ENCODE results near the gene URGCP.
A peak's percentile ranks its signal among the peaks of the same experiment; 100 is the strongest.
"Not testable (repeated sequence)": the region's sequence is repeated elsewhere in the genome, so short reads cannot be mapped to it uniquely, and the experiment has no call there.

URGCP gene

DNA sequence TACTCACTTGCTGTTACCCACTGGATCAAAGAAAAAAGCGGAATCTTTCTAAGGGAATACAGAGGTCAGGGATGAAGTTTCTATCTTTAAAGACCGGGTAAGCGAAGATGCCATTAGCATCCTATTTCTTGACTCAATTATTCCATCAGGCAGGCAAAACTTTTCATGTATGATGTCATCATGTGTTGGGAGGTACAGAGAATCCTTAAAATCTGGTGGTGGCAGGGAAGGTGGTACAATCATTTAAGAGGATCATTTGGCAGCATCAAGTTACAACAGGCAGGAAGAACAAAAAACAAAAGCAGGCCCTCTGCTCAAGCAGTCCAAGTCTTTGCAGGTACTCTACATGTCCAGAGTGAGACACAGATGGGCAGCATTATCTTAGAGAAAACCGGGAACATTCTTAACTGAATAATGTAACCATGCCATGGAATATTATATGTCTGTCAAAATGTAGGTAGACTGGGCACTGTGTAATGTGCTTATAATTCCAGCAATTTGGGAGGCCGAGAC is 3.8 kb downstream of the URGCP start:
- H3K4me3 ChIP-seq (ENCODE audit: low read length) = no peak overlapping the region
- peak; percentile 35 for DNase-seq (ENCODE audit: low read depth)
- TF ChIP-seq, protein P1, sequence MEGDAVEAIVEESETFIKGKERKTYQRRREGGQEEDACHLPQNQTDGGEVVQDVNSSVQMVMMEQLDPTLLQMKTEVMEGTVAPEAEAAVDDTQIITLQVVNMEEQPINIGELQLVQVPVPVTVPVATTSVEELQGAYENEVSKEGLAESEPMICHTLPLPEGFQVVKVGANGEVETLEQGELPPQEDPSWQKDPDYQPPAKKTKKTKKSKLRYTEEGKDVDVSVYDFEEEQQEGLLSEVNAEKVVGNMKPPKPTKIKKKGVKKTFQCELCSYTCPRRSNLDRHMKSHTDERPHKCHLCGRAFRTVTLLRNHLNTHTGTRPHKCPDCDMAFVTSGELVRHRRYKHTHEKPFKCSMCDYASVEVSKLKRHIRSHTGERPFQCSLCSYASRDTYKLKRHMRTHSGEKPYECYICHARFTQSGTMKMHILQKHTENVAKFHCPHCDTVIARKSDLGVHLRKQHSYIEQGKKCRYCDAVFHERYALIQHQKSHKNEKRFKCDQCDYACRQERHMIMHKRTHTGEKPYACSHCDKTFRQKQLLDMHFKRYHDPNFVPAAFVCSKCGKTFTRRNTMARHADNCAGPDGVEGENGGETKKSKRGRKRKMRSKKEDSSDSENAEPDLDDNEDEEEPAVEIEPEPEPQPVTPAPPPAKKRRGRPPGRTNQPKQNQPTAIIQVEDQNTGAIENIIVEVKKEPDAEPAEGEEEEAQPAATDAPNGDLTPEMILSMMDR (IDR thresholded peaks at IDR 0.05; ENCODE audit: insufficient read depth, low read depth, low read length, missing control alignments) = no peak

DNA sequence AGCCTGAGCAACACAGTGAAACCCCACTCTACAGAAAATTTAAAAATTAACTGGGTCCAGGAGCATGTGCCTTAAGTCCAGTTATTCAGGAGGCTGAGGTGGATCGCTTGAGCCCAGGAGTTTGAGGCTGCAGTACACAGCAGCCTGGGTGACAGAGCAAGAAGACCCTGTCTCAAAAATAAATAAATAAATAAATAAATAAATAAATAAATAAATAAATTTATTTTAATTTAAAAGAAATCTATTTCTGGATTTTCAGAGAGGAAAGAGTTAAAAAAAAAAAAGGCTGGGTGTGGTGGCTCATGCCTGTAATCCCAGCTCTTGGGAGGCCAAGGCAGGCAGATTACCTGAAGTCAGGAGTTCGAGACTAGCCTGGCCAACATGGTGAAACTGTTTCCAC is 7.8 kb downstream of the URGCP start:
- H3K4me3 ChIP-seq (ENCODE audit: low read length); DNase-seq (ENCODE audit: low read depth): not testable (repeated sequence)

DNA sequence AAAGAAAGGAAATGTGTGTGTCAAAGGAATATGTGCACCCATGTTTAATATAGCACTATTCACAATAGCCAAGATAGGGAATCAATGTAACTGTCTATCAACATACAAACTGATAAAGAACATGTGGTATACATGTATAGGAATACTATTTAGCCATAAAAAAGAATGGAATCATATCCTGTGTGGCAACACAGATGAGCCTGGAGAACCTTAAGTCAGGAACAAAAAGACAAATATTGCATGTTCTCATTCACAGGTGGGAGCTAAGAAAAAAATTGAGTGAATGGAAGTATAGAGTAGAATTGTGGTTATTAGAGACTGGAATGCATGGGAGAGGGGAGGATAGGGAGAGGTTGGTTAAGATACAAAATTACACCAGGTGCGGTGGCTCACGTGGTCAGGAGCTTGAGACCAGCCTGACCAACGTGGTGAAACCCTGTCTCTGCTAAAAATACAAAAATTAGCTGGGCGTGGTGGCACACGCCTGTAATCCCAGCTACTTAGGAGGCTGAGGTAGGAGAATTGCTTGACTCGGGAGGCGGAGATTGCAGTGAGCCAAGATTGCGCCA is 10.5 kb downstream of the URGCP start:
- TF ChIP-seq, protein P1 (IDR thresholded peaks at IDR 0.05; ENCODE audit: insufficient read depth, low read depth, low read length, missing control alignments) = no peak
- DNase-seq (ENCODE audit: low read depth) = no peak
- no peak overlapping the region for H3K4me3 ChIP-seq (ENCODE audit: low read length)

DNA sequence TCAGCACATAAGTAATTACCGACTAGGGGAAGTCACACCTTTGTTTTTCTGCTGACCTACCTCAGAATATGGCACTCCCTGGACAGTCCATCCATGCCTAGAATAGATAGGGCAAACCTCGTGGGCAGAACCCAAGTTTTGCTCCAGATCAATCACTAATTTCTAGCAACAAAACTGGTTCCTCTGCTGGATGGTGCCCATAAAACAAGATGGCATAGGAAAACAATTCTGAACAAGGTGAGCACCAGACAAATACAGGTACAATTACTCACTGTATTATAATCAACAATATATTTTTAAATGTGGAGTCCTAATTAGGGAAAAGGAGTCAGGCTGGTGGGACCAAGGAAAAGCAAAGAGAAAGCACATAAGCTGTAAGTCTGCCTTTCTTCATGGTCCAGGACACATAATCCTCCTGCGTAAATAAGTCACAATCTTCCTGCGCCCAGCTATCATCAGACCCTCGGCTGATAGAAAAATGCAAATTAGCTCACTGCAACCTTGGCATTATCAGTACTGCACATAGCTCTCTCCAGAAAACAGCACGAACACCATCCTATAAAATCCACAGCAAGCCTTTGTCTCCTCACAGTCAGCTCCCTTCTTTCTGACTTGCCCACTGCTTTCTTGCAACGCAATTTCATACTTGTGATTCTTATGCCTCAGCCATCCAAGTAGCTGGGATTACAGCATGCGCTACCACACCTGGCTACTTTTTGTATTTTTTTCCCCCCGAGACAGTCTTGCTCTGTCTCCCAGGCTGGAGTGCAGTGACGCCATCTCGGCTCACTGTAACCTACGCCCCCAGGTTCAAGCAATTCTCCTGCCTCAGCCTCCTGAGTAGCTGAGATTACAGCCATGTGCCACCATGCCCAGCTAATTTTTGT is 15.1 kb downstream of the URGCP start:
- TF ChIP-seq, protein P1 (IDR thresholded peaks at IDR 0.05; ENCODE audit: insufficient read depth, low read depth, low read length, missing control alignments) = no peak
- DNase-seq (ENCODE audit: low read depth) = no peak
- H3K4me3 ChIP-seq (ENCODE audit: low read length) = no peak overlapping the region

DNA sequence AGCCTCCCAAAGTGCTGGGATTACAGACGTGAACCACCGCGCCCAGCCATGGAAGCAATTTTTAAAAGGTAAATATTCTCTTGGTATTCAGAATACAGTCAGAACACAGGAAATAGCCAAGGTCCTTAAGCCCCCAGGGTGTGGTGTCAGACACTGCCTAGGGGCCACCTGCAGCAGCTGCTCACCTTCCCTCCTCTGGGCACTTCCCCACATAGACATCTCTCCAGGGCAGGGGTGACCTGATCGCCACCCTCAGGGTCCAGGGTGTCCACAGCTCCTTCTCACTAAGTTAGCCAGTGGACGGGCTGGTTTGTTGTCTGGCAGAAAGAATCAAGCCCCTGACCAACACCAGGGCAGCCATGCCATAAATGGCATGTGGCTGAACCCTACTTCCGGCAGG is 15.9 kb downstream of the URGCP start:
- TF ChIP-seq, protein P1 (IDR thresholded peaks at IDR 0.05; ENCODE audit: insufficient read depth, low read depth, low read length, missing control alignments) = no peak
- no peak overlapping the region for H3K4me3 ChIP-seq (ENCODE audit: low read length)
- DNase-seq (ENCODE audit: low read depth) = no peak

DNA sequence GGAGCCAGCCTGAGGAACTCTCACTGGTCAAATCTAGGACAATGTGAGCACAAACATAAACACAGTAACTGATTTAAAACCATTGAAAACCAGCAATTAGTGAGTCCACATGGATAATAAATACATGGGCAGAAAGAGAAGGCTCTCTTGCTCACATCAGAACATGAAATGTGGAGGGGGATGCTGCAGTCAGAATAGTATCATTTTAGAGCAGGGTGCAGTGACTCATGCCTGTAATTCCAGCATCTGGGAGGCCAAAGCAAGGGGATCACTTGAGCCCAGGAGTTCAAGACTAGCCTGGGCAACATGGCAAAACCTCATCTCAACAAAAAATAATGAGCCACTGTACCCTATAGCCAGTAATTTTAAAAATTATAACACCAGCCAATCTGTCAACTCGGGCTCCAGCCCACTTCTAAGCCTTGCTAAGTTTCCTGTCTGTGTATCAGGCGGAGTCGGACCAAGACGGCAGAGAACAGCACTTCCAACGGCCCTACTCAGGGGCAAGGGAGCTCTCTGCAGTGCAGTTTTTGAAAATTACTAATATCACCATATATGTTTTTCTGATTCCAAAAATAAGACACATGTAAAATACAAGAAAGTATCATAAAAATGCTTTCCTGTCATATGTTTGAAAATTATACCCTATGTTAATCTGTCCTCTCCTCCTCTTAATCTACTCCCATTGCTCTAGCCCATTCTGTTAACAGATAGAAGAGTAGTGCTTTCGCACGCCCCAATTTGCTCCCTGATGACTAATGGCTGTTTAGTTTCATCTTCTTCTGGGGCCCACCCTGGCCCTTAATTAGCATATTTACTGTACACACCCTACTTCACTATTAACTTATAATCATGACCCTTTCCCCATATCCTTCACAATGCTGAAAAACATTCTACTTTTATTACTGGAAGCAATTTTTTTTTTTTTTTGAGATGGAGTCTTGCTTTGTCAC is 17.1 kb downstream of the URGCP start:
- no peak overlapping the region for H3K4me3 ChIP-seq (ENCODE audit: low read length)
- TF ChIP-seq, protein P1 (IDR thresholded peaks at IDR 0.05; ENCODE audit: insufficient read depth, low read depth, low read length, missing control alignments) = no peak
- peak; percentile 42 for DNase-seq (ENCODE audit: low read depth)

DNA sequence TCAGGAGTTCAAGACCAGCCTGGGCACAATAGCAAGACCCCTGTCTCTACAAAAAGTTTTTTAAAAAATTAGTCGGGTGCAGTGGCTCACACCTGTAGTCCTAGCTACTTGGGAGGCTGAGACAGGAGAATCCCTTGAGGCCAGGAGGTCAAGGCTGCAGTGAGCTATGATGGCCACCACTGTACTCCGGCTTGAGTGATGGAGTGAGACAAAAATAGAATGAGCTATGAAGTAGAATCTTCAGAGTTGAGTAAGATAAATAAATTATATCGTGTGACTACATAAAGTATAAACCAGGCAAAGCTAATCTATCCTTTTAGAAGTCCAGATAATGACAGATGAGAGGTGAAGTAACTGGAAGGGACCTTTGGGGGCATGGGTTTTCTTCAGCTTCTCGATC is 21.8 kb downstream of the URGCP start:
- H3K4me3 ChIP-seq (ENCODE audit: low read length) = no peak overlapping the region
- TF ChIP-seq, protein P1 (IDR thresholded peaks at IDR 0.05; ENCODE audit: insufficient read depth, low read depth, low read length, missing control alignments) = no peak
- DNase-seq (ENCODE audit: low read depth) = no peak

All from epithelial cell of esophagus (primary cell).